ENCODE measurements around the gene SCYL1. TPM values are rescaled to one million over a fixed set of nuclear protein-coding genes. Genes with fewer than 3 reads are reported as not detected.

SCYL1 gene
- total RNA-seq, 2 experiments from 2014 or later = 57.4 to 60.7 TPM

DNA sequence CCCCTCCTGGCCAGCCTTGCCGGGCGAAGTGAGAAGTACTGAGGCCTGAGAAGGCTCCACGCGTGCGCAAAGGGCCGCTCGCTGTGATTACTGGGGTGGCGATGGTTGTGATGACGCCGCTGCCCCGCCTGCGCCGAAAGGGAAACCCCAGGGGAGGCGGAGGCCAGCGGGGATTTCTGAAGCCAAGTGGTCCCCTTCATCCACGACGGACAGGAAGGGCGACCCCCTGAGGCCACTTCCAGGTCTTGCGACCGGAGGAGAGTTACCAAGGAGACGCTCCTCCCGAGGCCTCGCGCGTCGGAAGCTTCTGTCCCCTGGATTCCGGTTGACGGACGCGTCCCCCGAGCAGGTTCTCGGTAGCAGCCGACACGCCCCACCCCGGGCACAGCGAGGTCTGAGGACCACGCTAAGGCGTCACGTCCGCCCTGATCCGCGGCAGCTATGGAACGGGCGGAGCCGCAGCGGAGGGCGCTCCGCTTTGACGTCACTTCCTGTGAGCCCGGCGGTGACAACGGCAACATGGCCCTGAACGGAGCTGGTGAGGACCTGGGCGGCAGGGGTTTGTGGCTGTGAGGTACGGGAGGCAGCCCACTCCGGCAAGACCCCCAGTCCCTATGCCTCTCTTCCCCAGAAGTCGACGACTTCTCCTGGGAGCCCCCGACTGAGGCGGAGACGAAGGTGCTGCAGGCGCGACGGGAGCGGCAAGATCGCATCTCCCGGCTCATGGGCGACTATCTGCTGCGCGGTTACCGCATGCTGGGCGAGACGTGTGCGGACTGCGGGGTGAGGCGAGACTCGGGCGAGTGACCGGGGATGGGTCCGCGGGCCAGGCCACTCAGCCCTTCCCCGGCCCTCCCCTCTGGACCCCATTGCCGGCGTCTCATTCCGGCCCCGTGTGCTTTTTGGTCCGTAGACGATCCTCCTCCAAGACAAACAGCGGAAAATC is 45.4 kb downstream of the SCYL1 start, which contains the start of gene ZNRD2:
TSS of gene ZNRD2 (plus strand) at position 505 of the 946 bp plus-strand sequence. CDS start at position 520, 15 bp downstream.
- intact Hi-C loops (cut with DNase I, micrococcal nuclease) = loop anchor here (1.0 to 10.0 kb wide), 6 partner anchors 17 to 543 kb away; partner anchors contain the start of genes PCNX3 (in 1 of the 2), RELA (in 1 of the 2), SCYL1 (in 1 of the 2) and SNX15 (in 1 of the 2)

DNA sequence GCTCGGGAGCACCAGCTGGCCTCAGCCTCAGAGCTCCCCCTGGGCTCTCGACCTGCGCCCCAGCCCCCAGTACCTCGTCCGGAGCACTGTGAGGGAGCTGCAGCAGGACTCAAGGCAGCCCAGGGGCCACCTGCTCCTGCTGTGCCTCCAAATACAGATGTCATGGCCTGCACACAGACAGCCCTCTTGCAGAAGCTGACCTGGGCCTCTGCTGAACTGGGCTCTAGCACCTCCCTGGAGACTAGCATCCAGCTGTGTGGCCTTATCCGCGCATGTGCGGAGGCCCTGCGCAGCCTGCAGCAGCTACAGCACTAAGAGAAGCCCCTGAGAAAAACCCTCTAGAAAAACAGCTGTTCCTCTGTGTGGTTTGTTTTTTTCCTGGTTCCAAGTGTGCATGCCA is 46.5 kb downstream of the SCYL1 start:
- no peaks in the 10 kb centered on the region for H3K9me3 ChIP-seq (ENCODE audit: control insufficient read depth in 1 of 2, insufficient read depth in 1 of 2, low read length in 2 of 2)
- peaks cover 79% of the 10 kb centered on the region for H3K4me1 Mint-ChIP-seq (ENCODE audit: low read depth)
- no peak for ATAC-seq (ENCODE audit: poor library complexity)

More for the DNA sequence above, 45.4 kb downstream of the SCYL1 start, which contains the start of gene ZNRD2:
- peaks cover 19% of the 10 kb centered on the region for H3K36me3 ChIP-seq (ENCODE audit: insufficient read depth, low read length)
- H3K27me3 Mint-ChIP-seq = no peaks in the 10 kb centered on the region
- POLR2A ChIA-PET = interaction anchor here (0.6 to 5.5 kb wide), 27 partner anchors 9 to 1046 kb away, joined by 3 to 92 read pairs (median 6); partner anchors contain the start of genes CFL1, KAT5, LTBP3 and MALAT1
- H3K9me3 ChIP-seq (ENCODE audit: control insufficient read depth in 1 of 2, insufficient read depth in 1 of 2, low read length in 2 of 2) = no peaks in the 10 kb centered on the region
- H3K9me3 Mint-ChIP-seq = no peaks in the 10 kb centered on the region
- peak within 1 kb of the TSS; percentile 100 for H3K4me3 Mint-ChIP-seq
- H3K27ac Mint-ChIP-seq = peak within 1 kb of the TSS; percentile 98
- ATAC-seq (ENCODE audit: poor library complexity) = peak; percentile 71
- no peaks in the 10 kb centered on the region for H3K27me3 ChIP-seq (ENCODE audit: control insufficient read depth in 1 of 2, insufficient read depth in 2 of 2, low read length in 2 of 2)
- CTCF ChIA-PET = interaction anchor here (0.9 to 4.4 kb wide), 6 partner anchors 10 to 29 kb away, joined by 3 to 64 read pairs (median 6); partner anchors contain the start of gene LTBP3
- peak within 1 kb of the TSS; percentile 89 for H3K4me3 ChIP-seq (ENCODE audit: low read length)
- peaks cover 49% of the 10 kb centered on the region for H3K36me3 Mint-ChIP-seq (ENCODE audit: low read depth)
- TF ChIP-seq, protein P1, sequence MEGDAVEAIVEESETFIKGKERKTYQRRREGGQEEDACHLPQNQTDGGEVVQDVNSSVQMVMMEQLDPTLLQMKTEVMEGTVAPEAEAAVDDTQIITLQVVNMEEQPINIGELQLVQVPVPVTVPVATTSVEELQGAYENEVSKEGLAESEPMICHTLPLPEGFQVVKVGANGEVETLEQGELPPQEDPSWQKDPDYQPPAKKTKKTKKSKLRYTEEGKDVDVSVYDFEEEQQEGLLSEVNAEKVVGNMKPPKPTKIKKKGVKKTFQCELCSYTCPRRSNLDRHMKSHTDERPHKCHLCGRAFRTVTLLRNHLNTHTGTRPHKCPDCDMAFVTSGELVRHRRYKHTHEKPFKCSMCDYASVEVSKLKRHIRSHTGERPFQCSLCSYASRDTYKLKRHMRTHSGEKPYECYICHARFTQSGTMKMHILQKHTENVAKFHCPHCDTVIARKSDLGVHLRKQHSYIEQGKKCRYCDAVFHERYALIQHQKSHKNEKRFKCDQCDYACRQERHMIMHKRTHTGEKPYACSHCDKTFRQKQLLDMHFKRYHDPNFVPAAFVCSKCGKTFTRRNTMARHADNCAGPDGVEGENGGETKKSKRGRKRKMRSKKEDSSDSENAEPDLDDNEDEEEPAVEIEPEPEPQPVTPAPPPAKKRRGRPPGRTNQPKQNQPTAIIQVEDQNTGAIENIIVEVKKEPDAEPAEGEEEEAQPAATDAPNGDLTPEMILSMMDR (IDR thresholded peaks at IDR 0.05) = no peak
- DNase-seq = peak; percentile 96 to 100 (median 98)
- peaks cover 87% of the 10 kb centered on the region for H3K4me1 ChIP-seq (ENCODE audit: insufficient read depth, low read length)
- H3K27ac ChIP-seq (ENCODE audit: low read depth in 1 of 2, low read length in 2 of 2) = peak within 1 kb of the TSS; percentile 99 to 100
- H3K4me1 Mint-ChIP-seq (ENCODE audit: low read depth) = peaks cover 86% of the 10 kb centered on the region

More for the DNA sequence above, 46.5 kb downstream of the SCYL1 start:
- H3K4me3 Mint-ChIP-seq = peak overlapping the region; percentile 100
- peaks cover 47% of the 10 kb centered on the region for H3K36me3 Mint-ChIP-seq (ENCODE audit: low read depth)
- CTCF ChIA-PET = interaction anchor here (0.5 to 4.4 kb wide), 6 partner anchors 17 to 103 kb away, joined by 3 to 64 read pairs (median 10); no protein-coding TSS in a partner anchor
- intact Hi-C loops (cut with DNase I, micrococcal nuclease) = loop anchor here (5.0 to 10.0 kb wide), 3 partner anchors 47 to 544 kb away; partner anchors contain the start of genes RELA (in 1 of the 2), SCYL1 (in 1 of the 2) and SNX15 (in 1 of the 2)
- peaks cover 82% of the 10 kb centered on the region for H3K4me1 ChIP-seq (ENCODE audit: insufficient read depth, low read length)
- peak overlapping the region; percentile 98 for H3K27ac Mint-ChIP-seq
- no peaks in the 10 kb centered on the region for H3K27me3 ChIP-seq (ENCODE audit: control insufficient read depth in 1 of 2, insufficient read depth in 2 of 2, low read length in 2 of 2)
- peak overlapping the region; percentile 99 to 100 for H3K27ac ChIP-seq (ENCODE audit: low read depth in 1 of 2, low read length in 2 of 2)
- peak overlapping the region; percentile 89 for H3K4me3 ChIP-seq (ENCODE audit: low read length)
- no peaks in the 10 kb centered on the region for H3K27me3 Mint-ChIP-seq
- H3K9me3 Mint-ChIP-seq = no peaks in the 10 kb centered on the region
- H3K36me3 ChIP-seq (ENCODE audit: insufficient read depth, low read length) = peaks cover 19% of the 10 kb centered on the region
- POLR2A ChIA-PET = interaction anchor here (0.6 to 5.5 kb wide), 19 partner anchors 10 to 510 kb away, joined by 3 to 92 read pairs (median 15); partner anchors contain the start of genes KAT5, LTBP3, MALAT1 and MAP3K11
- DNase-seq = peak in 1 of 14 experiments; percentile 44
- TF ChIP-seq, protein P1 (IDR thresholded peaks at IDR 0.05) = no peak

All from CD4-positive, alpha-beta T cell (primary cell).